ENCODE measurements around the gene PPP1R9A.

PPP1R9A gene

GRCh38 chr7:95101422-95101821 is 194.0 kb downstream of the PPP1R9A start:
- DNase-seq (no peak), ATAC-seq (no peak)

- DNase-seq = no peak
- ATAC-seq = no peak
These were observed 195.3 kb downstream of the PPP1R9A start for GRCh38 chr7:95102662-95103061.

- no peak for DNase-seq
- no peak for ATAC-seq
These were observed 197.3 kb downstream of the PPP1R9A start for GRCh38 chr7:95104739-95105138.

GRCh38 chr7:95105627-95106026 is 198.2 kb downstream of the PPP1R9A start:
- ATAC-seq (no peak), DNase-seq (no peak)

GRCh38 chr7:95106401-95106800 is 199.0 kb downstream of the PPP1R9A start:
- ATAC-seq (no peak), DNase-seq (no peak)

GRCh38 chr7:95110707-95111106 is 203.3 kb downstream of the PPP1R9A start:
- DNase-seq (no peak), ATAC-seq (no peak)

- DNase-seq (no peak), ATAC-seq (no peak)
These were observed 206.2 kb downstream of the PPP1R9A start for GRCh38 chr7:95113590-95113989.

- DNase-seq (no peak), ATAC-seq (no peak)
These were observed 218.8 kb downstream of the PPP1R9A start for GRCh38 chr7:95126053-95126709.

GRCh38 chr7:95132500-95132899 is 225.1 kb downstream of the PPP1R9A start:
- DNase-seq = no peak
- no peak for ATAC-seq

GRCh38 chr7:95139922-95140321 is 232.5 kb downstream of the PPP1R9A start:
- DNase-seq (no peak), ATAC-seq (no peak)

GRCh38 chr7:95141755-95142154 is 234.4 kb downstream of the PPP1R9A start:
- DNase-seq = no peak
- ATAC-seq = no peak

GRCh38 chr7:95144256-95144655 is 236.9 kb downstream of the PPP1R9A start:
- ATAC-seq (no peak), DNase-seq (no peak)

- ATAC-seq (no peak), DNase-seq (no peak)
These were observed 248.6 kb downstream of the PPP1R9A start for GRCh38 chr7:95155965-95156364.

- DNase-seq = no peak
- ATAC-seq = no peak
These were observed 250.0 kb downstream of the PPP1R9A start for GRCh38 chr7:95157381-95157780.

GRCh38 chr7:95169678-95170077 is 262.3 kb downstream of the PPP1R9A start:
- DNase-seq (no peak), ATAC-seq (no peak)

GRCh38 chr7:95172420-95172819 is 265.0 kb downstream of the PPP1R9A start:
- no peak for DNase-seq
- ATAC-seq = no peak

GRCh38 chr7:95190515-95190914 is 283.1 kb downstream of the PPP1R9A start:
- DNase-seq (no peak), ATAC-seq (no peak)

- DNase-seq (no peak), ATAC-seq (no peak)
These were observed 284.4 kb downstream of the PPP1R9A start for GRCh38 chr7:95191795-95192194.

GRCh38 chr7:95198863-95199262 is 291.5 kb downstream of the PPP1R9A start:
- DNase-seq (no peak), ATAC-seq (no peak)

GRCh38 chr7:95199779-95200558 is 292.6 kb downstream of the PPP1R9A start:
- ATAC-seq = no peak
- no peak for DNase-seq

- ATAC-seq = no peak
These were observed 293.3 kb downstream of the PPP1R9A start for GRCh38 chr7:95200741-95201140.

GRCh38 chr7:95201727-95202126 is 294.3 kb downstream of the PPP1R9A start:
- ATAC-seq = no peak
- DNase-seq = no peak

More at GRCh38 chr7:95200741-95201140, 293.3 kb downstream of the PPP1R9A start:
- DNase-seq = no peak

GRCh38 chr7:95204618-95205017 is 297.2 kb downstream of the PPP1R9A start:
- DNase-seq = no peak
- no peak for ATAC-seq
